GM23338 (cell line): ENCODE measurements around the gene KCNAB1.

ENCODE experiments used
- CREB1 ChIP-seq: fragments of 250-450 bp; sonication (Bioruptor Pico); IDR thresholded peaks from 2 replicates; pipeline ENCODE4 v1.5.0; 2020; ENCODE audit warnings: low read depth, mild to moderate bottlenecking, moderate library complexity
- EZH2 ChIP-seq: fragments of 200-600 bp; sonication (generic); IDR thresholded peaks from one replicate; pipeline ENCODE4 v1.8.0; 2017; ENCODE audit warnings: antibody characterized with exemption, mild to moderate bottlenecking, low read depth; ENCODE audit not compliant: unreplicated experiment
- EZH2phosphoT487 ChIP-seq: fragments of 200-600 bp; sonication (generic); IDR thresholded peaks from one replicate; pipeline ENCODE4 v1.8.1; 2018; ENCODE audit warnings: antibody characterized with exemption; ENCODE audit not compliant: unreplicated experiment
- JUNB ChIP-seq: IDR thresholded peaks from one replicate; pipeline ENCODE4 v1.6.1; 2016; ENCODE audit warnings: antibody characterized with exemption; ENCODE audit not compliant: unreplicated experiment
- NANOG ChIP-seq: IDR thresholded peaks from 2 replicates; pipeline ENCODE4 v1.6.1; 2016; ENCODE audit warnings: antibody characterized with exemption, borderline replicate concordance
- POLR2AphosphoS5 ChIP-seq: IDR thresholded peaks from 2 replicates; pipeline ENCODE4 v1.6.1; 2016; ENCODE audit warnings: antibody characterized with exemption, low read depth
- STAT1 ChIP-seq: IDR thresholded peaks from one replicate; pipeline ENCODE4 v1.6.1; 2016; ENCODE audit warnings: antibody characterized with exemption; ENCODE audit not compliant: unreplicated experiment
- ZNF114 ChIP-seq: fragments of 250-450 bp; sonication (Bioruptor Pico); IDR thresholded peaks from 2 replicates; pipeline ENCODE4 v1.5.0; 2020; ENCODE audit warnings: mild to moderate bottlenecking, moderate library complexity
- ZNF331 ChIP-seq: fragments of 250-450 bp; sonication (Bioruptor Pico); IDR thresholded peaks from 2 replicates; pipeline ENCODE4 v1.5.0; 2020; ENCODE audit warnings: low read depth, mild to moderate bottlenecking, moderate library complexity
- TF ChIP-seq, protein P1 (sequence below), 2 experiments: fragments of 200-600 bp in 1 of 2; sonication (generic) in 1 of 2; conservative IDR thresholded peaks; 2 replicates each; pipeline versions ENCODE4 v1.5.1 to v1.6.1; 2016 to 2017; ENCODE audit warnings: antibody characterized with exemption in 2 of 2, low read depth in 2 of 2, mild to moderate bottlenecking in 2 of 2, moderate library complexity in 1 of 2
- TF ChIP-seq, protein P2 (sequence below): IDR thresholded peaks from one replicate; pipeline ENCODE4 v1.6.1; 2018; ENCODE audit warnings: antibody characterized with exemption; ENCODE audit not compliant: unreplicated experiment
- TF ChIP-seq, protein P3 (sequence below): fragments of 250-450 bp; sonication (Bioruptor Pico); IDR thresholded peaks from 2 replicates; pipeline ENCODE4 v1.5.0; 2020; ENCODE audit warnings: mild to moderate bottlenecking, moderate library complexity

DNA sequence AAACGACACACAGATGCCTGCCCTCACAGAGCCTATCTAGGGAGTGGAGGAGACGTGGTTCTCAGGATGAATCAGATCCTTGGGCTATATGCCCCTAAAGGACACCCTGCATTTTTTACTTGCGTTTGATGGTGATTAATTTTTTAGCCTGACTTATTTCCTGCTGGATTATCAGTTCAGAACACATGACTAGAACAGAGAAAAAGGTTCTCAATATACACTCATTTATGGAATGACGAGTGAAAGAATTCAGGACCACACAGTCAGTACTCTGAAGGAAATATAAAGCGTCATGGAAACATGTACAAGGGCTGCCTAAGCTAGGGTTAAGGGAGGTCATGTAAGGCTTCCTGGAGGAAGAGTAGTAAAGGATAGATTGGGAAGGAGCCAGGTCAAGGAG is 312.8 kb downstream of the KCNAB1 start:
- no peak for TF ChIP-seq POLR2AphosphoS5
- TF ChIP-seq, protein P1, sequence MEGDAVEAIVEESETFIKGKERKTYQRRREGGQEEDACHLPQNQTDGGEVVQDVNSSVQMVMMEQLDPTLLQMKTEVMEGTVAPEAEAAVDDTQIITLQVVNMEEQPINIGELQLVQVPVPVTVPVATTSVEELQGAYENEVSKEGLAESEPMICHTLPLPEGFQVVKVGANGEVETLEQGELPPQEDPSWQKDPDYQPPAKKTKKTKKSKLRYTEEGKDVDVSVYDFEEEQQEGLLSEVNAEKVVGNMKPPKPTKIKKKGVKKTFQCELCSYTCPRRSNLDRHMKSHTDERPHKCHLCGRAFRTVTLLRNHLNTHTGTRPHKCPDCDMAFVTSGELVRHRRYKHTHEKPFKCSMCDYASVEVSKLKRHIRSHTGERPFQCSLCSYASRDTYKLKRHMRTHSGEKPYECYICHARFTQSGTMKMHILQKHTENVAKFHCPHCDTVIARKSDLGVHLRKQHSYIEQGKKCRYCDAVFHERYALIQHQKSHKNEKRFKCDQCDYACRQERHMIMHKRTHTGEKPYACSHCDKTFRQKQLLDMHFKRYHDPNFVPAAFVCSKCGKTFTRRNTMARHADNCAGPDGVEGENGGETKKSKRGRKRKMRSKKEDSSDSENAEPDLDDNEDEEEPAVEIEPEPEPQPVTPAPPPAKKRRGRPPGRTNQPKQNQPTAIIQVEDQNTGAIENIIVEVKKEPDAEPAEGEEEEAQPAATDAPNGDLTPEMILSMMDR (conservative IDR thresholded peaks at IDR 0.05; ENCODE audit: low read depth in 2 of 2), result no peak
- TF ChIP-seq, protein P2, sequence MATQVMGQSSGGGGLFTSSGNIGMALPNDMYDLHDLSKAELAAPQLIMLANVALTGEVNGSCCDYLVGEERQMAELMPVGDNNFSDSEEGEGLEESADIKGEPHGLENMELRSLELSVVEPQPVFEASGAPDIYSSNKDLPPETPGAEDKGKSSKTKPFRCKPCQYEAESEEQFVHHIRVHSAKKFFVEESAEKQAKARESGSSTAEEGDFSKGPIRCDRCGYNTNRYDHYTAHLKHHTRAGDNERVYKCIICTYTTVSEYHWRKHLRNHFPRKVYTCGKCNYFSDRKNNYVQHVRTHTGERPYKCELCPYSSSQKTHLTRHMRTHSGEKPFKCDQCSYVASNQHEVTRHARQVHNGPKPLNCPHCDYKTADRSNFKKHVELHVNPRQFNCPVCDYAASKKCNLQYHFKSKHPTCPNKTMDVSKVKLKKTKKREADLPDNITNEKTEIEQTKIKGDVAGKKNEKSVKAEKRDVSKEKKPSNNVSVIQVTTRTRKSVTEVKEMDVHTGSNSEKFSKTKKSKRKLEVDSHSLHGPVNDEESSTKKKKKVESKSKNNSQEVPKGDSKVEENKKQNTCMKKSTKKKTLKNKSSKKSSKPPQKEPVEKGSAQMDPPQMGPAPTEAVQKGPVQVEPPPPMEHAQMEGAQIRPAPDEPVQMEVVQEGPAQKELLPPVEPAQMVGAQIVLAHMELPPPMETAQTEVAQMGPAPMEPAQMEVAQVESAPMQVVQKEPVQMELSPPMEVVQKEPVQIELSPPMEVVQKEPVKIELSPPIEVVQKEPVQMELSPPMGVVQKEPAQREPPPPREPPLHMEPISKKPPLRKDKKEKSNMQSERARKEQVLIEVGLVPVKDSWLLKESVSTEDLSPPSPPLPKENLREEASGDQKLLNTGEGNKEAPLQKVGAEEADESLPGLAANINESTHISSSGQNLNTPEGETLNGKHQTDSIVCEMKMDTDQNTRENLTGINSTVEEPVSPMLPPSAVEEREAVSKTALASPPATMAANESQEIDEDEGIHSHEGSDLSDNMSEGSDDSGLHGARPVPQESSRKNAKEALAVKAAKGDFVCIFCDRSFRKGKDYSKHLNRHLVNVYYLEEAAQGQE, result no peak
- TF ChIP-seq JUNB, result no peak
- no peak for TF ChIP-seq EZH2
- TF ChIP-seq CREB1 (CRISPR knock-in tag), result no peak
- TF ChIP-seq EZH2phosphoT487, result no peak
- TF ChIP-seq STAT1, result no peak
- TF ChIP-seq, protein P3, sequence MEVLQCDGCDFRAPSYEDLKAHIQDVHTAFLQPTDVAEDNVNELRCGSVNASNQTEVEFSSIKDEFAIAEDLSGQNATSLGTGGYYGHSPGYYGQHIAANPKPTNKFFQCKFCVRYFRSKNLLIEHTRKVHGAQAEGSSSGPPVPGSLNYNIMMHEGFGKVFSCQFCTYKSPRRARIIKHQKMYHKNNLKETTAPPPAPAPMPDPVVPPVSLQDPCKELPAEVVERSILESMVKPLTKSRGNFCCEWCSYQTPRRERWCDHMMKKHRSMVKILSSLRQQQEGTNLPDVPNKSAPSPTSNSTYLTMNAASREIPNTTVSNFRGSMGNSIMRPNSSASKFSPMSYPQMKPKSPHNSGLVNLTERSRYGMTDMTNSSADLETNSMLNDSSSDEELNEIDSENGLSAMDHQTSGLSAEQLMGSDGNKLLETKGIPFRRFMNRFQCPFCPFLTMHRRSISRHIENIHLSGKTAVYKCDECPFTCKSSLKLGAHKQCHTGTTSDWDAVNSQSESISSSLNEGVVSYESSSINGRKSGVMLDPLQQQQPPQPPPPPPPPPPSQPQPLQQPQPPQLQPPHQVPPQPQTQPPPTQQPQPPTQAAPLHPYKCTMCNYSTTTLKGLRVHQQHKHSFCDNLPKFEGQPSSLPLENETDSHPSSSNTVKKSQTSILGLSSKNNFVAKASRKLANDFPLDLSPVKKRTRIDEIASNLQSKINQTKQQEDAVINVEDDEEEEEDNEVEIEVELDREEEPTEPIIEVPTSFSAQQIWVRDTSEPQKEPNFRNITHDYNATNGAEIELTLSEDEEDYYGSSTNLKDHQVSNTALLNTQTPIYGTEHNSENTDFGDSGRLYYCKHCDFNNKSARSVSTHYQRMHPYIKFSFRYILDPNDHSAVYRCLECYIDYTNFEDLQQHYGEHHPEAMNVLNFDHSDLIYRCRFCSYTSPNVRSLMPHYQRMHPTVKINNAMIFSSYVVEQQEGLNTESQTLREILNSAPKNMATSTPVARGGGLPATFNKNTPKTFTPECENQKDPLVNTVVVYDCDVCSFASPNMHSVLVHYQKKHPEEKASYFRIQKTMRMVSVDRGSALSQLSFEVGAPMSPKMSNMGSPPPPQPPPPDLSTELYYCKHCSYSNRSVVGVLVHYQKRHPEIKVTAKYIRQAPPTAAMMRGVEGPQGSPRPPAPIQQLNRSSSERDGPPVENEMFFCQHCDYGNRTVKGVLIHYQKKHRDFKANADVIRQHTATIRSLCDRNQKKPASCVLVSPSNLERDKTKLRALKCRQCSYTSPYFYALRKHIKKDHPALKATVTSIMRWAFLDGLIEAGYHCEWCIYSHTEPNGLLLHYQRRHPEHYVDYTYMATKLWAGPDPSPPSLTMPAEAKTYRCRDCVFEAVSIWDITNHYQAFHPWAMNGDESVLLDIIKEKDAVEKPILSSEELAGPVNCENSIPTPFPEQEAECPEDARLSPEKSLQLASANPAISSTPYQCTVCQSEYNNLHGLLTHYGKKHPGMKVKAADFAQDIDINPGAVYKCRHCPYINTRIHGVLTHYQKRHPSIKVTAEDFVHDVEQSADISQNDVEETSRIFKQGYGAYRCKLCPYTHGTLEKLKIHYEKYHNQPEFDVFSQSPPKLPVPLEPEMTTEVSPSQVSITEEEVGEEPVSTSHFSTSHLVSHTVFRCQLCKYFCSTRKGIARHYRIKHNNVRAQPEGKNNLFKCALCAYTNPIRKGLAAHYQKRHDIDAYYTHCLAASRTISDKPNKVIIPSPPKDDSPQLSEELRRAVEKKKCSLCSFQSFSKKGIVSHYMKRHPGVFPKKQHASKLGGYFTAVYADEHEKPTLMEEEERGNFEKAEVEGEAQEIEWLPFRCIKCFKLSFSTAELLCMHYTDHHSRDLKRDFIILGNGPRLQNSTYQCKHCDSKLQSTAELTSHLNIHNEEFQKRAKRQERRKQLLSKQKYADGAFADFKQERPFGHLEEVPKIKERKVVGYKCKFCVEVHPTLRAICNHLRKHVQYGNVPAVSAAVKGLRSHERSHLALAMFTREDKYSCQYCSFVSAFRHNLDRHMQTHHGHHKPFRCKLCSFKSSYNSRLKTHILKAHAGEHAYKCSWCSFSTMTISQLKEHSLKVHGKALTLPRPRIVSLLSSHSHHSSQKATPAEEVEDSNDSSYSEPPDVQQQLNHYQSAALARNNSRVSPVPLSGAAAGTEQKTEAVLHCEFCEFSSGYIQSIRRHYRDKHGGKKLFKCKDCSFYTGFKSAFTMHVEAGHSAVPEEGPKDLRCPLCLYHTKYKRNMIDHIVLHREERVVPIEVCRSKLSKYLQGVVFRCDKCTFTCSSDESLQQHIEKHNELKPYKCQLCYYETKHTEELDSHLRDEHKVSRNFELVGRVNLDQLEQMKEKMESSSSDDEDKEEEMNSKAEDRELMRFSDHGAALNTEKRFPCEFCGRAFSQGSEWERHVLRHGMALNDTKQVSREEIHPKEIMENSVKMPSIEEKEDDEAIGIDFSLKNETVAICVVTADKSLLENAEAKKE (CRISPR knock-in tag), result no peak
- no peak for TF ChIP-seq ZNF331
- TF ChIP-seq NANOG, result no peak
- no peak for TF ChIP-seq ZNF114 (CRISPR knock-in tag)
